SU-DHL-6 (cell line): ENCODE data around the gene AP1S1.

Source experiments
- EZH2phosphoT487 ChIP-seq: fragments of 200-600 bp; sonication (generic), shearing (Covaris generic); conservative IDR thresholded peaks from 2 replicates; pipeline ENCODE4 v1.6.1; 2018; ENCODE audit warnings: mild to moderate bottlenecking, antibody characterized with exemption, low read length, moderate library complexity, mixed read lengths
- TF ChIP-seq, protein P1 (sequence below): fragments of 200-600 bp; sonication (generic); IDR thresholded peaks from one replicate; pipeline ENCODE4 v1.5.1; 2017; ENCODE audit warnings: antibody characterized with exemption, mild to moderate bottlenecking, low read length, moderate library complexity; ENCODE audit not compliant: insufficient read depth, poor library complexity, severe bottlenecking

DNA sequence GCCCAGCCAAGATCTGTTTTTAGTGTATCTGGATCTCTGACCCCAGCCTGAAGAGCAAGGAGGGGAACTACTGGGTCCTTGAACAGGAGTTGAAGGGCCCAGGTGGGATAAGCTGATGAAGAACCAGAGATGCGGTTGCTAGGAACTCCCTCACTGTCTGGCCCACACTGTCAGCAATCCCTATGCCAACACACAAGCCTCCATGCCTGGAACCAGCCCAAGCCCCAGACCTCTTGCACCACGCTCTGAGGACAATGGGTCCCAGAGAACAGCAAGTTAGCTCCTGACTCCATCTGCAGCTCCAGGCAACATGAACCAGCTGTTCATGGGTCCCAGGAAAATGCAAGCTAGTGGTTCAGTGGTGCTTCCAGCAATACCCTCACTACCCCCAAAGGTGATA, 23.4 kb downstream of the AP1S1 start:
- TF ChIP-seq EZH2phosphoT487, result no peak
- TF ChIP-seq, protein P1, sequence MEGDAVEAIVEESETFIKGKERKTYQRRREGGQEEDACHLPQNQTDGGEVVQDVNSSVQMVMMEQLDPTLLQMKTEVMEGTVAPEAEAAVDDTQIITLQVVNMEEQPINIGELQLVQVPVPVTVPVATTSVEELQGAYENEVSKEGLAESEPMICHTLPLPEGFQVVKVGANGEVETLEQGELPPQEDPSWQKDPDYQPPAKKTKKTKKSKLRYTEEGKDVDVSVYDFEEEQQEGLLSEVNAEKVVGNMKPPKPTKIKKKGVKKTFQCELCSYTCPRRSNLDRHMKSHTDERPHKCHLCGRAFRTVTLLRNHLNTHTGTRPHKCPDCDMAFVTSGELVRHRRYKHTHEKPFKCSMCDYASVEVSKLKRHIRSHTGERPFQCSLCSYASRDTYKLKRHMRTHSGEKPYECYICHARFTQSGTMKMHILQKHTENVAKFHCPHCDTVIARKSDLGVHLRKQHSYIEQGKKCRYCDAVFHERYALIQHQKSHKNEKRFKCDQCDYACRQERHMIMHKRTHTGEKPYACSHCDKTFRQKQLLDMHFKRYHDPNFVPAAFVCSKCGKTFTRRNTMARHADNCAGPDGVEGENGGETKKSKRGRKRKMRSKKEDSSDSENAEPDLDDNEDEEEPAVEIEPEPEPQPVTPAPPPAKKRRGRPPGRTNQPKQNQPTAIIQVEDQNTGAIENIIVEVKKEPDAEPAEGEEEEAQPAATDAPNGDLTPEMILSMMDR, result no peak
